Caco-2 (cell line): Measurements from ENCODE around the gene DIAPH1. TPM values are rescaled to one million over a fixed set of nuclear protein-coding genes. Genes with fewer than 3 reads are reported as not detected.

Source experiments
- BruUV-seq: library from RNA; stranded (reverse); fragments of 400-500 nt; replicated peaks from 2 replicates; lab custom pipeline; 2021; lab: Mats Ljungman, UMichigan
- CTCF ChIA-PET: fragments of 300-600 bp; sonication (Branson Sonifier 250); formaldehyde crosslinking; loops from one replicate; lab custom pipeline; 2022; ENCODE audit warnings: antibody characterized with exemption; lab: Charles Lee
- POLR2A ChIA-PET: fragments of 300-600 bp; sonication (Branson Sonifier 250); formaldehyde crosslinking; loops from one replicate; lab custom pipeline; 2022; ENCODE audit warnings: antibody characterized with exemption; lab: Charles Lee
- DNase-seq, 2 experiments: peaks; one replicate each; pipeline versions ENCODE4 v3.0.0 to v3.0.0-alpha.2; 2020 to 2022
- H3K27me3 ChIP-seq: replicated peaks from 2 replicates; pipeline ENCODE4 v1.6.0; 2011; ENCODE audit warnings: low read length; ENCODE audit not compliant: control insufficient read depth, insufficient read depth
- H3K36me3 ChIP-seq: 2 replicates; pipeline ENCODE4 v1.5.1; 2011; ENCODE audit warnings: low read length; ENCODE audit not compliant: control insufficient read depth, insufficient read depth
- H3K4me1 ChIP-seq: fragments of 250-450 bp; sonication (Bioruptor Pico); 2 replicates; pipeline ENCODE4 v1.5.1; 2020; ENCODE audit warnings: mild to moderate bottlenecking
- H3K4me3 ChIP-seq: 2 replicates; pipeline ENCODE4 v1.5.1; 2011; ENCODE audit warnings: low read depth, mild to moderate bottlenecking, control low read depth, low read length
- H3K9me3 ChIP-seq: fragments of 250-450 bp; sonication (Bioruptor Pico); 2 replicates; pipeline ENCODE4 v1.5.1; 2020; ENCODE audit warnings: mild to moderate bottlenecking, moderate library complexity
- H3K27ac Mint-ChIP-seq: one replicate; pipeline ENCODE4 v1.8.0; 2022; ENCODE audit warnings: mixed read lengths; ENCODE audit not compliant: unreplicated experiment
- H3K27me3 Mint-ChIP-seq: one replicate; pipeline ENCODE4 v1.8.0; 2022; ENCODE audit warnings: mixed read lengths; ENCODE audit not compliant: insufficient read depth, unreplicated experiment
- H3K36me3 Mint-ChIP-seq: one replicate; pipeline ENCODE4 v1.8.0; 2022; ENCODE audit warnings: mild to moderate bottlenecking, mixed read lengths; ENCODE audit not compliant: insufficient read depth, unreplicated experiment
- H3K4me1 Mint-ChIP-seq: one replicate; pipeline ENCODE4 v1.8.0; 2022; ENCODE audit warnings: low read depth, mixed read lengths; ENCODE audit not compliant: unreplicated experiment
- H3K4me3 Mint-ChIP-seq: one replicate; pipeline ENCODE4 v1.8.0; 2022; ENCODE audit warnings: mild to moderate bottlenecking, moderate library complexity, mixed read lengths; ENCODE audit not compliant: unreplicated experiment
- H3K9me3 Mint-ChIP-seq: one replicate; pipeline ENCODE4 v1.8.0; 2022; ENCODE audit warnings: mixed read lengths; ENCODE audit not compliant: unreplicated experiment
- CTCF ChIP-seq, 2 experiments: fragments of 200-600 bp in 1 of 2; IDR thresholded peaks; 1 replicate in 1 of 2; 2 replicates in 1 of 2; pipeline versions ENCODE4 v1.5.1 to v1.8.0; 2011 to 2022; ENCODE audit warnings: antibody characterized with exemption in 1 of 2, control low read depth in 1 of 2, inconsistent platforms in 1 of 2, low read depth in 1 of 2, low read length in 1 of 2, mild to moderate bottlenecking in 1 of 2, moderate library complexity in 1 of 2; ENCODE audit not compliant: insufficient read depth in 1 of 2, severe bottlenecking in 1 of 2, unreplicated experiment in 1 of 2
- intact Hi-C: fragments of 100-400 bp; cut with micrococcal nuclease; formaldehyde crosslinking; loops from one replicate; pipeline ENCODE4 v1.10.0; 2022; ENCODE audit not compliant: unreplicated experiment
- total RNA-seq: library from RNA; stranded (reverse); gene quantifications from 2 replicates; pipeline ENCODE4 v1.2.3, GENCODE V29; 2022

The DIAPH1 gene
- total RNA-seq, 1 experiment from 2014 or later: 161 TPM

- H3K4me1 ChIP-seq: no peaks in the 10 kb centered on the region
- Mint-ChIP-seq H3K4me1 (peaks cover 12% of the 10 kb centered on the region), H3K9me3 (no peaks in the 10 kb centered on the region), H3K27me3 (no peaks in the 10 kb centered on the region), H3K4me3 (no peak overlapping the region), H3K27ac (no peak overlapping the region), H3K36me3 (peaks cover 23% of the 10 kb centered on the region)
- POLR2A ChIA-PET: no interaction called here
- no TSS peak for BruUV-seq
- H3K36me3 ChIP-seq: 0 out of 2 replicates have a peak, but pooled peaks cover 1% of the 10 kb centered on the region
- no peaks in the 10 kb centered on the region for H3K27me3 ChIP-seq
- no peak for DNase-seq
- H3K4me3 ChIP-seq: no peak overlapping the region
- no peaks in the 10 kb centered on the region for H3K9me3 ChIP-seq
- TF ChIP-seq CTCF (IDR thresholded peaks at IDR 0.05; ENCODE audit: insufficient read depth in 1 of 2, low read depth in 1 of 2, low read length in 1 of 2, severe bottlenecking in 1 of 2, unreplicated experiment in 1 of 2): no peak
- intact Hi-C loops: no loop called here
- CTCF ChIA-PET: no interaction called here
These were observed 21.9 kb downstream of the DIAPH1 start for GRCh38 chr5:141596867-141597266.

DNA sequence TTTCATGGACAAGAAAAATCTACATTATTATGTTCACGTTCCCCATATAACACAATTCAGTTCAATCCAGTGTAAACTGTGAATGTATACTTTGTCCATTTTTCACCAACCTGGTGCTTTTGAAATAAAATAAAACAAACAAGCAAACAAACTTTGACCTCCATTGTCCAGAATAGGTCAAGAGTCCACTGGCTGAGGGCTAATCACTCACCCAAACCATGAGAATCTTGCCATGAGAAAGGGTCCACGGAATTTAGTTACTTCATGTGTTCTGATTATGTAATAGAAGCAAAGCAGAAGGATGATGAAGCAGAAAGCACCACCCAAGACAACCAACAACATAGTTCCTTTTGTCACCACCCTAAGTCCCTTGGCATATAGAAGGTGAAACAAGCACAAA, 28.7 kb downstream of the DIAPH1 start:
- Histone ChIP-seq H3K9me3 (no peaks in the 10 kb centered on the region), H3K4me1 (peaks cover 13% of the 10 kb centered on the region), H3K4me3 (no peak overlapping the region), H3K27me3 (no peaks in the 10 kb centered on the region), H3K36me3 (peaks cover 3% of the 10 kb centered on the region)
- peaks cover 21% of the 10 kb centered on the region for H3K4me1 Mint-ChIP-seq
- peak in 1 of 2 experiments; percentile 19 for DNase-seq
- H3K9me3 Mint-ChIP-seq: no peaks in the 10 kb centered on the region
- ChIA-PET POLR2A (interaction anchor here (0.6 kb wide), 1 partner anchor 15 kb away, joined by 5 read pairs; no protein-coding TSS in a partner anchor), CTCF (interaction anchor here (0.8 kb wide), 1 partner anchor 29 kb away, joined by 8 read pairs; the partner anchor contains the start of gene DIAPH1)
- no peaks in the 10 kb centered on the region for H3K27me3 Mint-ChIP-seq
- intact Hi-C loops: no loop called here
- H3K4me3 Mint-ChIP-seq: no peak overlapping the region
- no TSS peak for BruUV-seq
- H3K36me3 Mint-ChIP-seq: peaks cover 54% of the 10 kb centered on the region
- TF ChIP-seq CTCF (IDR thresholded peaks at IDR 0.05; ENCODE audit: insufficient read depth in 1 of 2, low read depth in 1 of 2, low read length in 1 of 2, severe bottlenecking in 1 of 2, unreplicated experiment in 1 of 2): no peak
- H3K27ac Mint-ChIP-seq: peak overlapping the region; percentile 5

DNA sequence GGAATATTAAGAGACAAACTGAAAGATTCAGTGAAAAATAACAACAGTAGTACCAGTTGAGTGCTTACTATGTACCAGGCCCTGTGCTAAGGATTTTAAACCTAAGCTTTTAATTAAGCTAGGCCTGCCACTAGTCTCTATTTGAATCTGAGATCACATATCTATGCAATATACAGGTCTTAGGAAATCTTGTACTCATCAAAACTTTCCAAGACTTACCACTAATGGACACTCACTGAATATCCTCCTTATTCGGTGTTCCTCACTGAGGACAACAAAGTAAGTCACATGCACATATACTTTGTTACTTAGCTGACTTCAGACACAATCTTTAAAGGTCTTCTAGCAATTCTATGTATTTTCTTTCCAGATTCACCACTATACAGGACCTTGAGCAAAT, 32.6 kb downstream of the DIAPH1 start:
- Histone ChIP-seq H3K4me1 (peaks cover 13% of the 10 kb centered on the region), H3K9me3 (no peaks in the 10 kb centered on the region), H3K4me3 (no peak overlapping the region), H3K36me3 (peaks cover 3% of the 10 kb centered on the region), H3K27me3 (no peaks in the 10 kb centered on the region)
- no peaks in the 10 kb centered on the region for H3K9me3 Mint-ChIP-seq
- ChIA-PET CTCF (no interaction called here), POLR2A (no interaction called here)
- BruUV-seq: no TSS peak
- H3K4me3 Mint-ChIP-seq: no peak overlapping the region
- no peak for TF ChIP-seq CTCF (IDR thresholded peaks at IDR 0.05; ENCODE audit: insufficient read depth in 1 of 2, low read depth in 1 of 2, low read length in 1 of 2, severe bottlenecking in 1 of 2, unreplicated experiment in 1 of 2)
- H3K4me1 Mint-ChIP-seq: peaks cover 18% of the 10 kb centered on the region
- H3K36me3 Mint-ChIP-seq: peaks cover 81% of the 10 kb centered on the region
- no peak overlapping the region for H3K27ac Mint-ChIP-seq
- DNase-seq: no peak
- no peaks in the 10 kb centered on the region for H3K27me3 Mint-ChIP-seq
- intact Hi-C loops: no loop called here
